Measurements from ENCODE around the gene CDCP1. TPM values are rescaled to one million over a fixed set of nuclear protein-coding genes. Genes with fewer than 3 reads are reported as not detected.
A peak's percentile ranks its signal among the peaks of the same experiment; 100 is the strongest.

Gene CDCP1
- total RNA-seq, 1 donor from 2014 or later, result not detected

DNA sequence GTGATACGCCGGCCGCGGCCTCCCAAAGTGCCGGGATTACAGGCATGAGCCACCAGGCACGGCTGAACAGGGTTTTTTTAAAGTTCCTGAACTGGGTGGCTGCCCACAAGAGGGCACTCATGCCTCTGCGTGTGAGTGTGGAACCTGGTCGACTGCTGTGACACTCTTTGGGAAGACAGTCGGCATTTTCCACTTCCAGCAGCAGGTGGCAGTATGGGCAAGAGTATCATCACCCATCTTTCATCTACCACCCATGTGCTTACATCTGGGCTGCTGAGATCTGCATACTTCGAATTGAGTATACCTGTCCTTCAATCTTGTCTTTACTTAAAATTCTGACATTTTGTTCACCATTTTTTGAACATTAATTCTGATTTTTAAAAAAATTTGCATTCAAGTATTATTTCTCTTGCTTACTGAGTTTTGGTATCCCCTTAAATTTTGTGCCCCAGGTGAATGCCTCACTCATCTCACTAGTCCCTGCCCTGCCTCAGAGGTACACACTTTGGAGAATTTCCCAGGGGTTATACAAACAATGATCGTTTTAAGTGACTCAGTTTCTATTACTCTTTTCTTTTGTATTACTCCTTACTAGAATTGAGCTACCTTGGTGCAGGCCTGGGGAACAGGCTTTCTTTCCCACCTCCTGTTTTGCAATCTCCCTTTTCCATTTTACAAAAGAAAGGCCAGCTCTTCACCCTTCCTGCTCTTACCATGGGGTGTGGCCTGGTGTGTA is 108.3 kb downstream of the CDCP1 start:
- Mint-ChIP-seq H3K36me3 (ENCODE audit: low read depth) (no peaks in the 10 kb centered on the region), H3K9me3 (no peaks in the 10 kb centered on the region), H3K4me3 (peak overlapping the region; percentile 33), H3K4me1 (peaks cover 8% of the 10 kb centered on the region), H3K27me3 (ENCODE audit: low read depth) (peaks cover 28% of the 10 kb centered on the region), H3K27ac (ENCODE audit: unreplicated experiment) (no peak overlapping the region)
- TF ChIP-seq, protein P1, sequence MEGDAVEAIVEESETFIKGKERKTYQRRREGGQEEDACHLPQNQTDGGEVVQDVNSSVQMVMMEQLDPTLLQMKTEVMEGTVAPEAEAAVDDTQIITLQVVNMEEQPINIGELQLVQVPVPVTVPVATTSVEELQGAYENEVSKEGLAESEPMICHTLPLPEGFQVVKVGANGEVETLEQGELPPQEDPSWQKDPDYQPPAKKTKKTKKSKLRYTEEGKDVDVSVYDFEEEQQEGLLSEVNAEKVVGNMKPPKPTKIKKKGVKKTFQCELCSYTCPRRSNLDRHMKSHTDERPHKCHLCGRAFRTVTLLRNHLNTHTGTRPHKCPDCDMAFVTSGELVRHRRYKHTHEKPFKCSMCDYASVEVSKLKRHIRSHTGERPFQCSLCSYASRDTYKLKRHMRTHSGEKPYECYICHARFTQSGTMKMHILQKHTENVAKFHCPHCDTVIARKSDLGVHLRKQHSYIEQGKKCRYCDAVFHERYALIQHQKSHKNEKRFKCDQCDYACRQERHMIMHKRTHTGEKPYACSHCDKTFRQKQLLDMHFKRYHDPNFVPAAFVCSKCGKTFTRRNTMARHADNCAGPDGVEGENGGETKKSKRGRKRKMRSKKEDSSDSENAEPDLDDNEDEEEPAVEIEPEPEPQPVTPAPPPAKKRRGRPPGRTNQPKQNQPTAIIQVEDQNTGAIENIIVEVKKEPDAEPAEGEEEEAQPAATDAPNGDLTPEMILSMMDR (conservative IDR thresholded peaks at IDR 0.05), result peak; percentile 97
- DNase-seq (ENCODE audit: low read depth, low spot score), result peak; percentile 96

DNA sequence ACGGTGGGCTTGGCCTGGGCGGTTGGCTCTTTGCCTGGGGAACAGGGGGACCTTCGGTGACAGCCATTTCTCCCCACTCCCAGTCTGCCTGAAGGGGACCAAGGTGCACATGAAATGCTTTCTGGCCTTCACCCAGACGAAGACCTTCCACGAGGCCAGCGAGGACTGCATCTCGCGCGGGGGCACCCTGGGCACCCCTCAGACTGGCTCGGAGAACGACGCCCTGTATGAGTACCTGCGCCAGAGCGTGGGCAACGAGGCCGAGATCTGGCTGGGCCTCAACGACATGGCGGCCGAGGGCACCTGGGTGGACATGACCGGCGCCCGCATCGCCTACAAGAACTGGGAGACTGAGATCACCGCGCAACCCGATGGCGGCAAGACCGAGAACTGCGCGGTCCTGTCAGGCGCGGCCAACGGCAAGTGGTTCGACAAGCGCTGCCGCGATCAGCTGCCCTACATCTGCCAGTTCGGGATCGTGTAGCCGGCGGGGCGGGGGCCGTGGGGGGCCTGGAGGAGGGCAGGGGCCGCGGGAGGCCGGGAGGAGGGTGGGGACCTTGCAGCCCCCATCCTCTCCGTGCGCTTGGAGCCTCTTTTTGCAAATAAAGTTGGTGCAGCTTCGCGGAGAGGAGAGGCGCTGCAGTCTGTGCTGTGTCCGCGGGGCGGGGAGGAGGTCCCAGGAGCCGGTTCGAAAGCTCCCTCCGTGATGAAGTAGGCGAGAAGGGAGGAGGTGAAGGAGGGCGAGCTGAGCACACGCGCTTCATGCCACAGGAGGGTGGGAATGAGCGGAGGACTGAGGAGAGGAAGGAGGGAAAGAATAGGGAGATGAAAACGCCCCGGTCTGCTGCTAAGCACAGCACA is 110.5 kb downstream of the CDCP1 start:
- peak overlapping the region; percentile 44 for H3K4me3 Mint-ChIP-seq
- DNase-seq (ENCODE audit: low read depth, low spot score), result no peak
- H3K36me3 Mint-ChIP-seq (ENCODE audit: low read depth), result no peaks in the 10 kb centered on the region
- no peak overlapping the region for H3K27ac Mint-ChIP-seq (ENCODE audit: unreplicated experiment)
- H3K9me3 Mint-ChIP-seq, result no peaks in the 10 kb centered on the region
- TF ChIP-seq, protein P1 (conservative IDR thresholded peaks at IDR 0.05), result no peak
- H3K4me1 Mint-ChIP-seq, result peaks cover 8% of the 10 kb centered on the region
- H3K27me3 Mint-ChIP-seq (ENCODE audit: low read depth), result peaks cover 28% of the 10 kb centered on the region

DNA sequence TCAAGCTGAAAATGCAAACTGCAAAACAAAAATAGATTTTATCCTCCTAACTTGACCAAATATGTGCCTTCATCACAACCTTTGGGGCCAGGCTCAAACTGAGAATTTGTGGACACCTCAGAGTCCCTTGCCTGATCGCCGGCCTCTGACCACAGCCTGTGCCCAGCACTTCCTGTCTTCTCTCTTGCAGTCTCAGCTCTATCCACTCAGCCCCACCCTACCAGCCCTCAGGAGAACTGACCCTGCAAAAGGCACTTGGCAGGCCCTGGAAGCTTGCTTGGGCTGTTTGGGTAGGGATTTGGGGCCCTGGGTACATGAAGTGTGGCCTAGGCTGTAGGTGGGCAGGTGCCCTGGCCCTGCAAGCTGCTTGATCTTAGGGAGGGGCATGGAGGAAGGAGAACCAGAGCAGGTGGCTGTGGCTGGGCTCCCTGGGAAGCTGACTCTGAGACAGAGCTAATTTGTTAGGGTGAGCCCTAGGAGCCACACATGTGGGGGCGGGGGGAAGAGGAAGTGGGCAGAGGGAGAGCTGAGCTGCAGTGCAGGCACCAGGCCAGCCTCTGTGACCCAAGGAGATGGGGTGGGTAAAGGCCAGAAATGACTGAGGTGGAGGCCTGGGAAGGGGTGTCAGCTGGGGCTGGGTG is 111.4 kb downstream of the CDCP1 start:
- H3K36me3 Mint-ChIP-seq (ENCODE audit: low read depth), result no peaks in the 10 kb centered on the region
- H3K4me3 Mint-ChIP-seq, result no peak overlapping the region
- H3K27me3 Mint-ChIP-seq (ENCODE audit: low read depth), result peaks cover 24% of the 10 kb centered on the region
- H3K9me3 Mint-ChIP-seq, result no peaks in the 10 kb centered on the region
- peaks cover 8% of the 10 kb centered on the region for H3K4me1 Mint-ChIP-seq
- DNase-seq (ENCODE audit: low read depth, low spot score), result no peak
- peak overlapping the region; percentile 90 for H3K27ac Mint-ChIP-seq (ENCODE audit: unreplicated experiment)
- TF ChIP-seq, protein P1 (conservative IDR thresholded peaks at IDR 0.05), result no peak

DNA sequence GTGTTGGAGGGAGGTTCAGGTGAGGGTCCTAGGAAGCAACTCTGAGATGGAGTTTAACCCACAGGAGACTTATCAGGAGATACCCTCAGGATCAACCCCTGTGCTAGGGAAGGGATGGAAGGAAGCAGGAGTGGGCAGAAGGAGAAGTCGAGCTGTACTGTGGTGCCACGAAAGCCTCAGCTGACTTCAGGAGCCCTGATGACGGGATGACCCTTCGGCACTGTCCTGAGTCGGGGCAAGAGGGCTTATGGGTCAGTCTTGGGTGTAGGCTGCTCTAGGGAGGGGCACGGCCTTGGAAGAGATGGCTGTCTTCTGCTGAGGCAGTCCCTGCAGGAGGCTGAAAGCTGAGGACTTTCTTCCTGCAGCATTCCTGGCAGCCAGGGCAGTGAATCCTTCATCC is 112.4 kb downstream of the CDCP1 start:
- Mint-ChIP-seq H3K9me3 (no peaks in the 10 kb centered on the region), H3K27ac (ENCODE audit: unreplicated experiment) (no peak overlapping the region), H3K4me1 (peaks cover 8% of the 10 kb centered on the region), H3K36me3 (ENCODE audit: low read depth) (no peaks in the 10 kb centered on the region), H3K4me3 (no peak overlapping the region), H3K27me3 (ENCODE audit: low read depth) (peaks cover 23% of the 10 kb centered on the region)
- TF ChIP-seq, protein P1 (conservative IDR thresholded peaks at IDR 0.05), result no peak
- no peak for DNase-seq (ENCODE audit: low read depth, low spot score)

Other genes with a start within 250 kb of the CDCP1 start
- gene ZDHHC3, start 170.2 kb downstream of the CDCP1 start, total RNA-seq, result 56.7 and 62.2 TPM in 2 replicates
- 50.7 and 55.6 TPM in 2 replicates for gene EXOSC7, start 170.1 kb downstream of the CDCP1 start, total RNA-seq
- not detected in 2 replicates for gene CLEC3B, start 120.1 kb downstream of the CDCP1 start, total RNA-seq
- gene TMEM158, start 79.9 kb upstream of the CDCP1 start, total RNA-seq, result 10.6 and 10.7 TPM in 2 replicates
- gene LARS2, start 242.2 kb upstream of the CDCP1 start, total RNA-seq, result 34.4 and 35.1 TPM in 2 replicates

All from neural crest cell (in vitro differentiated cells).